Karpas-422 (cell line): Measurements from ENCODE around the gene FILIP1L. TPM values are rescaled to one million over a fixed set of nuclear protein-coding genes. Genes with fewer than 3 reads are reported as not detected.

Source experiments
- DNase-seq: peaks from one replicate; pipeline ENCODE4 v3.0.0-alpha.2; 2015
- H2AFZ ChIP-seq: fragments of 200-600 bp; sonication (generic); 2 replicates; pipeline ENCODE4 v1.6.1; 2014; ENCODE audit warnings: antibody characterized with exemption, low read length, mixed read lengths
- H3K27ac ChIP-seq: fragments of 200-600 bp; sonication (generic); 2 replicates; pipeline ENCODE4 v1.5.1; 2014; ENCODE audit warnings: mild to moderate bottlenecking, low read length, moderate library complexity
- H3K27me3 ChIP-seq: fragments of 200-600 bp; sonication (generic); 2 replicates; pipeline ENCODE4 v1.6.1; 2014; ENCODE audit warnings: low read length, mixed read lengths
- H3K36me3 ChIP-seq: fragments of 200-600 bp; sonication (generic); 2 replicates; pipeline ENCODE4 v1.6.1; 2014; ENCODE audit warnings: low read length, mixed read lengths; ENCODE audit not compliant: insufficient read depth
- H3K4me1 ChIP-seq: fragments of 200-600 bp; sonication (generic); 2 replicates; pipeline ENCODE4 v1.6.1; 2014; ENCODE audit warnings: mild to moderate bottlenecking, low read length, mixed read lengths
- H3K4me2 ChIP-seq: fragments of 200-600 bp; sonication (generic); 2 replicates; pipeline ENCODE4 v1.6.1; 2014; ENCODE audit warnings: low read length, low read depth, mild to moderate bottlenecking; ENCODE audit not compliant: poor library complexity, severe bottlenecking
- H3K4me3 ChIP-seq: fragments of 200-600 bp; sonication (generic); 2 replicates; pipeline ENCODE4 v1.5.1; 2014; ENCODE audit warnings: mild to moderate bottlenecking, antibody characterized with exemption, low read length, mixed read lengths
- H3K79me2 ChIP-seq: fragments of 200-600 bp; sonication (generic); 2 replicates; pipeline ENCODE4 v1.6.1; 2014; ENCODE audit warnings: mild to moderate bottlenecking, low read length, mixed read lengths
- H3K9ac ChIP-seq: fragments of 200-600 bp; sonication (generic); 2 replicates; pipeline ENCODE4 v1.6.0; 2014; ENCODE audit warnings: low read length
- H3K9me2 ChIP-seq: fragments of 200-600 bp; sonication (generic), shearing (Covaris generic); replicated peaks from 2 replicates; pipeline ENCODE4 v1.6.0; 2014; ENCODE audit warnings: mild to moderate bottlenecking, low read length, moderate library complexity; ENCODE audit not compliant: insufficient read depth
- H3K9me3 ChIP-seq: fragments of 300-700, 200-600 bp; sonication (generic); 2 replicates; pipeline ENCODE4 v1.6.1; 2014; ENCODE audit warnings: low read length, mixed read lengths
- H4K20me1 ChIP-seq: fragments of 200-600 bp; sonication (generic); 2 replicates; pipeline ENCODE4 v1.6.1; 2014; ENCODE audit warnings: mild to moderate bottlenecking, antibody characterized with exemption, low read length, low read depth; ENCODE audit not compliant: insufficient read depth
- total RNA-seq: library from RNA; depleted of rRNA; stranded (reverse); fragments of >200 nt; shearing (Covaris generic); gene quantifications from 2 replicates; pipeline ENCODE4 v1.2.3, GENCODE V29; 2014; ENCODE audit warnings: low replicate concordance

FILIP1L gene
- total RNA-seq, 1 experiment from 2014 or later: 0.37 TPM

- Histone ChIP-seq H3K27me3 (no peaks in the 10 kb centered on the region), H2AFZ (no peak overlapping the region), H3K4me3 (no peak overlapping the region), H3K79me2 (no peaks in the 10 kb centered on the region), H3K9me3 (no peaks in the 10 kb centered on the region), H3K9ac (no peak overlapping the region), H3K36me3 (no peaks in the 10 kb centered on the region), H3K9me2 (no peaks in the 10 kb centered on the region), H3K4me2 (no peak overlapping the region), H4K20me1 (peaks cover 55% of the 10 kb centered on the region), H3K4me1 (no peaks in the 10 kb centered on the region), H3K27ac (no peak overlapping the region)
- no peak for DNase-seq
Observed at GRCh38 chr3:99867594-99868310, 246.5 kb downstream of the FILIP1L start.

- H3K4me2 ChIP-seq: no peak overlapping the region
- no peaks in the 10 kb centered on the region for H3K79me2 ChIP-seq
Observed at GRCh38 chr3:99866261-99866761, 248.0 kb downstream of the FILIP1L start.

GRCh38 chr3:99865321-99865720, 249.0 kb downstream of the FILIP1L start:
- Histone ChIP-seq H3K79me2 (no peaks in the 10 kb centered on the region), H3K9ac (no peak overlapping the region), H3K4me2 (no peak overlapping the region), H2AFZ (no peak overlapping the region), H3K9me3 (no peaks in the 10 kb centered on the region), H3K9me2 (no peaks in the 10 kb centered on the region), H3K36me3 (no peaks in the 10 kb centered on the region), H3K4me3 (no peak overlapping the region), H3K27me3 (no peaks in the 10 kb centered on the region), H4K20me1 (peaks cover 63% of the 10 kb centered on the region), H3K4me1 (no peaks in the 10 kb centered on the region), H3K27ac (no peak overlapping the region)
- DNase-seq: no peak

More at GRCh38 chr3:99866261-99866761, 248.0 kb downstream of the FILIP1L start:
- Histone ChIP-seq H3K27ac (no peak overlapping the region), H3K36me3 (no peaks in the 10 kb centered on the region), H2AFZ (no peak overlapping the region), H3K9ac (no peak overlapping the region), H3K9me3 (no peaks in the 10 kb centered on the region), H3K4me1 (no peaks in the 10 kb centered on the region), H3K9me2 (no peaks in the 10 kb centered on the region), H3K27me3 (no peaks in the 10 kb centered on the region), H3K4me3 (no peak overlapping the region), H4K20me1 (peaks cover 63% of the 10 kb centered on the region)
- no peak for DNase-seq

GRCh38 chr3:99864289-99864688, 250.0 kb downstream of the FILIP1L start:
- DNase-seq: no peak
- Histone ChIP-seq H3K79me2 (no peaks in the 10 kb centered on the region), H3K4me1 (no peaks in the 10 kb centered on the region), H2AFZ (no peak overlapping the region), H3K27ac (no peak overlapping the region), H3K36me3 (no peaks in the 10 kb centered on the region), H3K4me2 (no peak overlapping the region), H4K20me1 (peaks cover 65% of the 10 kb centered on the region), H3K9me2 (no peaks in the 10 kb centered on the region), H3K9me3 (no peaks in the 10 kb centered on the region), H3K27me3 (no peaks in the 10 kb centered on the region), H3K9ac (no peak overlapping the region), H3K4me3 (no peak overlapping the region)

- Histone ChIP-seq H3K9me2 (no peaks in the 10 kb centered on the region), H3K9ac (no peak overlapping the region), H3K36me3 (no peaks in the 10 kb centered on the region), H3K79me2 (no peaks in the 10 kb centered on the region), H2AFZ (no peak overlapping the region), H3K27ac (no peak overlapping the region), H3K9me3 (no peaks in the 10 kb centered on the region), H4K20me1 (peaks cover 72% of the 10 kb centered on the region), H3K27me3 (no peaks in the 10 kb centered on the region), H3K4me2 (no peak overlapping the region), H3K4me3 (no peak overlapping the region), H3K4me1 (no peaks in the 10 kb centered on the region)
- no peak for DNase-seq
Observed at GRCh38 chr3:99863588-99863987, 250.7 kb downstream of the FILIP1L start.

- Histone ChIP-seq H3K27ac (no peak overlapping the region), H3K4me2 (no peak overlapping the region), H4K20me1 (peaks cover 68% of the 10 kb centered on the region), H3K79me2 (no peaks in the 10 kb centered on the region), H3K9me3 (no peaks in the 10 kb centered on the region), H3K9me2 (no peaks in the 10 kb centered on the region), H3K4me3 (no peak overlapping the region), H3K4me1 (no peaks in the 10 kb centered on the region), H3K36me3 (no peaks in the 10 kb centered on the region), H2AFZ (no peak overlapping the region), H3K27me3 (no peaks in the 10 kb centered on the region), H3K9ac (no peak overlapping the region)
- DNase-seq: no peak
Observed at GRCh38 chr3:99863002-99863401, 251.3 kb downstream of the FILIP1L start.

GRCh38 chr3:99862208-99862607, 252.1 kb downstream of the FILIP1L start:
- no peak overlapping the region for H2AFZ ChIP-seq
- H3K4me3 ChIP-seq: no peak overlapping the region
- H3K36me3 ChIP-seq: no peaks in the 10 kb centered on the region
- no peak overlapping the region for H3K27ac ChIP-seq
- no peaks in the 10 kb centered on the region for H3K79me2 ChIP-seq
- no peaks in the 10 kb centered on the region for H3K9me3 ChIP-seq
- no peak for DNase-seq
- H3K9me2 ChIP-seq: no peaks in the 10 kb centered on the region
- no peak overlapping the region for H3K9ac ChIP-seq
- no peak overlapping the region for H3K4me2 ChIP-seq
- H4K20me1 ChIP-seq: peaks cover 68% of the 10 kb centered on the region
- H3K27me3 ChIP-seq: no peaks in the 10 kb centered on the region
- H3K4me1 ChIP-seq: no peaks in the 10 kb centered on the region

- H3K4me2 ChIP-seq: no peak overlapping the region
- no peak for DNase-seq
- no peaks in the 10 kb centered on the region for H3K36me3 ChIP-seq
- no peak overlapping the region for H3K4me3 ChIP-seq
- no peaks in the 10 kb centered on the region for H3K9me2 ChIP-seq
- no peaks in the 10 kb centered on the region for H3K79me2 ChIP-seq
- no peaks in the 10 kb centered on the region for H3K9me3 ChIP-seq
- no peak overlapping the region for H2AFZ ChIP-seq
- no peak overlapping the region for H3K9ac ChIP-seq
- peaks cover 69% of the 10 kb centered on the region for H4K20me1 ChIP-seq
- no peaks in the 10 kb centered on the region for H3K4me1 ChIP-seq
- H3K27me3 ChIP-seq: no peaks in the 10 kb centered on the region
- no peak overlapping the region for H3K27ac ChIP-seq
Observed at GRCh38 chr3:99861216-99861615, 253.1 kb downstream of the FILIP1L start.
